NK-92 (cell line): ENCODE measurements around the gene ZSWIM4.
A peak's percentile ranks its signal among the peaks of the same experiment; 100 is the strongest.

Source experiments
- DNase-seq: peaks from one replicate; lab custom pipeline; 2025; ENCODE audit not compliant: unreplicated experiment; lab: John Stamatoyannopoulos, UW

Gene ZSWIM4

GRCh38 chr19:13834244-13835069, 39.2 kb downstream of the ZSWIM4 start:
- DNase-seq = no peak

DNA sequence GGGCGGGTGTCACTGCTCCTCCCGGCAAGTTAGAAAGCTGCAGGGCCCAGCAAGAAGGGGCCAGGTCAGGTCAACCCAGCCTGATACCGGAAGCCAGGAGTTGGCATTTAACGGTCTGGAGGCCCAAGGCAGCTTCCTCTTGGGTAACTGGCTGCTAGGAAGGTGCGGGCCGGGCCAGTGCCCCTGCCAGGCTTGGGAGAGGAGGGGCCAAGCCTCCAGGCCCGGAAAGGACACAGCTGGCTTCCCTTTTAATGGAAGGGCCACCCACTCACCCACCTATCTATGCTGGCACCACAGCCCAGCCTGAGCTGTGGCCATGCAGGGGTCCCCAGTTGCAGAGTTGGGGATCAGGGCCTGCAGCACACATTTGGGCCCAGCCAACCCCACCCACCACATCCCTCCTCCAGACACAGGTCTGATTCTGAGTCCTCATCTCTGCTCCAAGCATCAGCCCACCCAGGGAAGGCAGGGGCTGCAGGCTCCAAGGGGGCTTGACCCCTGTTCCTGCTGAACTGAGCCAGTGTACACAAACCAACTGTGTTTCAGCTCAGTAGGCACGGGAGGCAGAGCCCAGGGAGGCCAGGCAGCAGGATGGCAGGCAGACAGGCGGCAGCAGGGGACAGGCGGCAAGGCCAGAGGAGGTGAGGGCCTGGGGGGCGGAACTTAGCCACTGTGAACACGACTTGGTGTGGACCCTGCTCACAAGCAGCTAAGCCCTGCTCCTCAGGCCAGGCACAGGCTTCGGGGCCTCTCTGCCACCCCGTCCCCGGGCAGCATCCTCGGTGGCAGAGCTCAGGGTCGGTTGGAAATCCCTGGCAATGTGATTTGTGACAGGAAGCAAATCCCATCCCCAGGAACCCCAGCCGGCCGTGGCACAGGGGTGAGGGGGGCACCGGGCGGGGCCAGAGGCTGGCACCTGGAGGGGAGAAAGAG, 40.8 kb downstream of the ZSWIM4 start:
- no peak for DNase-seq

DNA sequence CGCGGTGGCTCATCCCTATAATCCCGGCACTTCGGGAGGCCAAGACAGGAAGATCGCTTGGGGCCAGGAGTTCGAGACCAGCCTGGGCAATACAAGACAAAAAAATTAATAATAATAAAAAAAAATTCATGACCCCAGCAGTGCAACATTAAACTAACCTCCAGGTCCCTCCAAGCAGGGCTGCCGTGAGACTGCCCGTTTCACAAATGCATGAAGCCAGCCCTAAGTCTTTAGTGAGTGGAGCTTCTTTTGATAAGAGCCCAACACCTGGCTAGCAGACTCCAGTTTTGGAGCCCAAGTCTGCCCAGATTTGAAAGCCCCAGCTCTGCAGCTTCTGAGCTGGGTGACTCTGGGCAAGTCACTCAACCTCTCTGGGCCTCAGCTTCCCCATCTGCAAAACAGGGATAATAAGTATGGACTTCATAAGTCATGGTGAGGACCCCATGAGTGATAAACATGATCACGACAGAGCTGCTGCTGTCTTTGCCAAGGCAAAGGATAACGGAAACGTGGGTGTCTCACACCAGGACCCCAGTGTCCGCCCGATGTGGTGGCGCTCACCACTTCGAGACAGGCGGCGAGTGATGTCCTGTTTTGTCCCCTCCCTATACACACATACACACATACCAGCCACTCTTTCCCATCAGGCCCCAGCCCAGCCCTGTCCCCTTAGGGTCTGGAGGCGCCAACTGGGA, 43.3 kb downstream of the ZSWIM4 start:
- DNase-seq = no peak

DNA sequence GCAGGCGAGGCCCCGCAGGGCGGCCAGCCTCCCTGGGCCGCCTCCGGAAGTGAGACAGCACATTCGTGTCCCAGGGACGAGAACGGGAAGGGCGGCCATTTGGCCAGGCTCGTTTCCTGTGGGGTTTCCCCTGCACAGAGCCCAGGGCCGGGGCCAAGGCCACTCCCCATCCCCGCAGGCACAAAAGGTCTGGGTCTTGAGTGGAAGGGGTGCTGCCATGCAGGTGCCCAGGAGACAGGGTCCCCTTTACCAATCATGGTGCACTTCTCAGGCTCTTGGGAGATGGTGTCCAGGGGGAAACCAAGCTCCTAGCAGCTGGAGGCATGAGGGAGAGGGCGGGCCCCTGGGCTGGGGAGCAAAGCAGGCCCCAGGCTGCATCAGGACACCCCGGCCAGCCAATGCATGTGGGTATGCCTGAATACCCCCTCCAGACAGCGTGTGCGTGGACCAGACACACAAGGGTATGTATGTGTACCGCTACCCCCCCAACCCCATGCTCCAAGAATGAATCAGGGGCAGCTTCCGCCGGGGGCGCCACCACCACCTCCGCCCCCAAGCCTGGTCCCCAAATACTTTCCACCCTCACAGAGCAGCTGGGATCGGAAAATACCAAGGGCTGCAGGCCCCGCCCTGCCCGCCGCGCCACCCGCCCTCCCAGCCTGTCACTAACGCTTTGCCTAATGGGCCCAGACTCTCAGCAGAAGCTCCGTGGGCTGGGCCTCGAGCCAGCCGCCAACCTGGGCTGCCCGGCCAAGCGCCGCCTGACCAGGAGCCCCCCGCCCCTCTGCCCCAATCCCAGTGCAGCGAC, 44.1 kb downstream of the ZSWIM4 start:
- no peak for DNase-seq

DNA sequence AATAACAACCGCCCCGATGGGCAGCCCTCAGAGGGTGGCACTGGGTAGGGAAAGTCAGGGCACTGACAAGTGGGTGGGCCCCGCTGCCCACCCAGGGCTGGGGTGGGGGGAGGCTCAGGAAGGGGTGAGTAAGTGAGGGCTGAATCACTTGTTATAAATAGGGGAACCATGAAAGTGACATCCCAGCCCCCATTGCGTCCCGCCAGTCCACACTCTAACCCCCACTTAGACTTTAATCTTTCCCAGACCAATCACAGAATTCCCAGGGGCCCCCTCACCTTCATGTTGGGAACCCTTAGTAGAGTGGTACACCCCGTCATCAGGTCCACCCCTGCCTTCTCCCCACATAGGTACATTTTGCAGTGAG, 44.7 kb downstream of the ZSWIM4 start:
- DNase-seq = no peak

DNA sequence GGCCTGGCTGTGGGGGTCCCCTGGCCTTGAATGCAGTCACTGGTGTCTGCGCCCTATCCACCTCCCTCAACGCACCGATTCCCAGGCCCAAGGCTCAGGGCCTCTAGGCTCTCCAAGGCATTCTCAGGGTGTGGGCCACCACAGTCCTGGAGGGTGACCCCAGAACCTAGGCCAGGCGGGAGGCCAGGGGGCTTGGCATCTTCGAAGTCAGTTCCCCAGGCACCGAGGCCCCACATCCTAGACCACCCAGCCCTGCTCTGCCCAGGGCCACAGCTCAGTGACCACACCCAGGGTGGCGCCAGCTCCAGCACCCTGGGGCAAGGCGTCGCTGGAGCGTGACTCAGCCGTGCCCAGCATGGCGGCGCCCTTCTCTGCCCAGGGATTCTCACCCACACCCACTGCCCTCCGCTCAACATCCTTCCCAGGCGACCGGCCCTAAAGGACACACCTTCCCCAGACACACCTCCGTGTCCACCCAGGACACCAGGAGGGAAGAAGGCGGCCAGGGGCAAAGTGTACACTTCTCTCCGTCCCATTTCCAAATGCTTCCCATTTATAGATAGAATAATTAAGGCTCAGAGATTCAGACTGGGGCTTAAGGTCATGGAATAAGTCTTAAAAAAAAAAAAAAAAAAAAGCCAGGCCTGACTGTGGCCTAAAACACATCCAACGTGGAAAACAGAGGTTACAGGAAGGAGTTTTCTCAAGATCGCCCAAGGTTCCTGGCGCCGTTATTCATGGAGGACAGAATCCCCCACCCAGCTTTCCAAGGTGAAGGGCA, 45.3 kb downstream of the ZSWIM4 start:
- DNase-seq = no peak

DNA sequence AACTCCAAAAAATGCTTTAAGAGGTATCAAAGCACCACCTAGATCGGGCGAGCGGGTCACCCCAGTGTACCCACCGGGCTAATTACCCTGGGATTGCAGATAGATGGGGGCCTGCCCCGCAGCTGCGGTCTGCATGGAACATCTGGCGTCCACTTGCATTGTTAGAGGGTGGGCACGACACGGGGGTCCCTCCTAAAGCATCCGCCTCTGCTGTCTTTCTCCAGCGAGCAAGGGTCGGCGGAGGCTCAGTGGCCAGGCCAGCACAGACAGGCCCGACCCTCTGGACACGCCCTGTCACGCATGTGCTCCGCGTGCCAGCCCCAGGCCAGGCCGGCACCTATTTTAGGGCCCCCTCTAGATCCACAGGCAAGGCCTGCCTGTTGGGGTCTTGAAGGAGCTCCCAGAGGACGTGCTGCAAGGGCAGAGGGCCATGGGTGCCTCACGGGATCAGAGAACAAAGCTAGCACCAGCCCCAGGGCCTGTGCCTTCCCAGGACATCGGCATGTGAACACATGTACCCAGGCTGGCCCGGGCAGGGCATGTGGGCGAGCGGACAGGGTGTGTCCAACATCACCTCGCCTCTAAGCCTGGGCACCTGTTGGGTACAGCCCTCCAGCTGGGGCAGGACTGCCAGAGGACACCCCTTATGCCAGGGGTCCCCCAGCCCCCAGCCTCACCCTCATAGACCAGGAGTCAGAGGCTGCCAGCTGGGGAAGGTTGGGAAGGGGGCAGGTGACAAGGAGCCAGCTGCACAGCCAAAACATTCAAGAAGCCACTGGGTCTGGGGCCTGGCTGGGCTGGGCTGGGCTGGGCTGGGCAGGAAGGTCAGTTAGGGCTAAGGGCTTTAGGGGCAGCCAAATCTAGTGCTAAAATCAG, 46.1 kb downstream of the ZSWIM4 start:
- no peak for DNase-seq

DNA sequence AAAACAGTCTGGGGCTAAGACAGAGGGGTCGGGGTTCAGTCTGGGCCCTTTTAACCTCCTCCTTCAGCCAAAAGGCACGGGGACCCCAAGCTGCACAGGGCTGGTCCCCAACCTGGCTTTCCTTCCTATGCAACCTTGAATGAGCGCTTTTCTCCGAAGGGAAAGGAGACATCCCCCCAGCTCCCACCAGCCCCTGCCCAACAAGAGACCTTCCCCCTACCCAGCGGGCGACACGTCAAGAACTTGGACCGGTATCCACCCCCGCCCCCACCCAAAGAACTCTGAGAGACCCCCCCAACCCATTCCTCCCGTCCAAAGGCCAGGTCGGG, 46.7 kb downstream of the ZSWIM4 start:
- DNase-seq = no peak

DNA sequence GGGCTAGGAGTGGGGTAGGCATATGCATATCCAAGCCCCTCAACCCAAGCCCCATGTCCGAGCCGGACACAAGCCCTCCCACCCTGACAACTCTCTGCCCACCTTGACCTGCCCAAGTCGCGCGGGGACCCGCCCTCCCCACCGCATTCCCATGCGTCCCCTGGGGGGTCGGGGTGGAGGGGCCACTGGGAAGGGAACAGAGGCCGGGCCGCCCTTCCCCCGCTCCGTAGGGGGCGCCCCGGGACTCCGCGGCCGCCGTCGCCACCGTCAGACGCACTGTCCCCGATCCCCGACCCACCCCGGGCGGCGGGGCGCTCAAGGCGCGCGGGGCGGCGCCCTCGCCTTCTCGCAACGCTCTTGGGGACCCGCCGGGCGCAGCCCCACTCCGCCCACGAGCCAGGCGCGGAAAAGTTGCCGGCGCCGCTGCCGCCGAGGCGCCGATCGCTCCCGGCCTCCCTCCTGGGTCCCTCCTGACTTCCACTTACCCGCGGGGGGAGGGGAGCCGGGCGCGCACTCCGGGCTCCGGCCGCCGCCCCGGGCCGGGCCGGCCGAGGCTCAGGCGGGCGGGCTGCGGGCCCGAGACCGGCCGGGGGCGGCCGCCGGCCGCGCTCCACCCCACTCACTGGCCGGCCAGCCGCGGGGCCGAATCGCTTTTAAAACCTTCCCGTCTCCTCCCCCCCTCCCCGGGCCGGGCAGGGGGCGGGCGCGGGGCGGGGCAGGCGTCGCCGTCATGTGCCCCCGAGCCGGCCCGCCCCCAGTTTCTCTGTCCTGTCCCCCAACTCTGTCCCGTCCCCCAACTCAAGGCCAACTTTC, 47.3 kb downstream of the ZSWIM4 start:
- DNase-seq = no peak

- DNase-seq = no peak
Measured at GRCh38 chr19:13843104-13843921, 48.1 kb downstream of the ZSWIM4 start.

DNA sequence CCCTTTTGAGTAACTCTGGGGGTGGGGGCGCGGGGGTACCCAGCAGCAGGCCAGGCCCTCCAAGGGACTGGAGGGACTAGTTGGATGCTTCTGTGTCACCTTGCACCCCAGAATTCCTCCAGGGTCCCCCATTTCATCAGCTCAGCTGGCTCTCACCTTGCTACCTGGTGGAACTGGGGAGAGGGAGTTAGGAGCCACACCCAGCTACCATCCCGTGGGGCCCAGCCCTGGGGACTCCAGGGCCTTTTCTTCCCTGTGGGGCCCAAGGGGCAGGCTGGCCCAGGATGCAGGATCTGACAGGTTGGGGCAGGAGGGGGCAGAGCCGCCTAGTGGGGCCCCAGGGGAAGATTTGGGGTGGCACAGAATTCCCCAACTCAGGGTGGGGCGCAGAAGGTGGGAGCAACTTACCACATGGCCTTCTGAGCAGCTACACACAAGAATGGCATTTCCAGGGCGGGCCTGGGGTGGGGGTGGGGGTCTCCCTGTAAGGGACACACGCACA, 48.9 kb downstream of the ZSWIM4 start:
- no peak for DNase-seq

DNA sequence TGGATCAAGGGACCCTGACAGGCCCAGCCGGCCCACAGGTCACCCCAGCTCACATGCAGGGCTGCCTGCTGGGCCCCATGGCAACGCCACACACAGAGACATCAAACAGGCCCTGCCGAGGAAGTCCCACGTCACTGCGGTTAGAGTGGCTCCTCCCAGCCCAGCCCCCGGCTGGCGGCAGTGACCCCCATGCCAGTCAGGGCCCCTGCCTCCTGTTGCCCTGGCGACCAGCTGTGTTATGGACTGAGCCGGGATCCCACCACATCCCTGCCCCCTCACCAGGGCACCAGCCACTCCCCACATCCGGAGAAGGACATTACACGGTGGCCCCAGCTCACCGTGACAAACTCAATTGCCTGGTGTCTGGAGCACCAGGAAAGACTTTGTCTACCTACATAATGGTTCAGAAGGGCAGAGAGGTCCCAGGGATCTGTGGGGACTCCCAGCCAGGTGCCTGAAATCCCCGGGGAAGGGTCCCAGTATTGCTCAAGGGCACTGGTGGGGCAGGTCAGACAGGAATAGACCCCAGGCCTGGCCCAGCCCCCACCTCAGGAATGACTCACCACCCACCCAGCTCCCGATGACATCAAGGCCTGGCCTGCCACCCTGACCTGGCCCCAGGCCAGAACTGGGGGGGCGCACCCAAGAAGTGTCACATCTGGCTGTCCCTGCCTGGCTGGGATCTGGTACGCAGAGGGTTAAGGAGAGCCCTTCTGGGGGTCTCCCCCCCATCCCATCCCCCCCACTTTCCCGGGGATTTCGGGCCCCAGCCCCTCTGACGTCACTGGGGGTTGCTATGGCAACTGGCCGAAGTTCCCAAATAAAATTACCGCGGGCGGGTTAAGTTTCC, 51.5 kb downstream of the ZSWIM4 start:
- peak; percentile 87 for DNase-seq

GRCh38 chr19:13847407-13848339, 52.4 kb downstream of the ZSWIM4 start:
- no peak for DNase-seq

DNA sequence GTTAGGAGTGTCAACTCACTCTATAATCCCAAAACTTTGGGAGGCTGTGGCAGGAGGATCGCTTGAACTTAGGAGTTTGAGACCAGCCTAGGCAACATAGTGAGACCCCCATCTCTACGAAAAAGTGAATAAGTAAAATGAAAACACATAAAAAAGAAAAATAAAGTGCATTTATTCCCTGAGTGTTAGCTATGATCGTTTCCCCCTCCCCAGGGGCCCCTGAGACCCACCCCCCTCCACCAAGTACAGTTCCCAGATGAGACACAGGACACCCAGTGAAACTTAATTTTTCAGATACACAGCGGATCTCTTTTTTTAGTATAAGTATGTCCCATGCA, 53.1 kb downstream of the ZSWIM4 start:
- DNase-seq = no peak
